Smooth muscle cell (in vitro differentiated cells): ENCODE data around the gene ANP32A. TPM values are rescaled to one million over a fixed set of nuclear protein-coding genes. Genes with fewer than 3 reads are reported as not detected.

Experiments
- DNase-seq: peaks from one replicate; lab custom pipeline; 2025; ENCODE audit not compliant: unreplicated experiment; lab: John Stamatoyannopoulos, UW
- H2AFZ ChIP-seq: fragments of 200-600 bp; sonication (generic); 2 replicates; pipeline ENCODE4 v1.6.0; 2016; ENCODE audit warnings: antibody characterized with exemption, low read depth, mild to moderate bottlenecking
- H3F3A ChIP-seq: fragments of 200-600 bp; sonication (generic); 2 replicates; pipeline ENCODE4 v1.6.0; 2017; ENCODE audit warnings: antibody characterized with exemption, low read depth
- H3K27ac ChIP-seq: fragments of 200-600 bp; sonication (generic); 2 replicates; pipeline ENCODE4 v1.5.1; 2016; ENCODE audit warnings: low read depth, mild to moderate bottlenecking
- H3K27me3 ChIP-seq: fragments of 200-600 bp; sonication (generic); 2 replicates; pipeline ENCODE4 v1.6.1; 2016; ENCODE audit warnings: low read depth, mild to moderate bottlenecking
- H3K36me3 ChIP-seq: fragments of 200-600 bp; sonication (generic); 2 replicates; pipeline ENCODE4 v1.5.1; 2016; ENCODE audit warnings: low read depth
- H3K4me1 ChIP-seq: fragments of 200-600 bp; sonication (generic); 2 replicates; pipeline ENCODE4 v1.5.1; 2016; ENCODE audit warnings: low read depth
- H3K4me2 ChIP-seq: fragments of 200-600 bp; sonication (generic); 2 replicates; pipeline ENCODE4 v1.6.0; 2016; ENCODE audit warnings: mild to moderate bottlenecking
- H3K4me3 ChIP-seq: fragments of 200-600 bp; sonication (generic); 2 replicates; pipeline ENCODE4 v1.5.1; 2016; ENCODE audit warnings: mild to moderate bottlenecking
- H3K79me2 ChIP-seq: fragments of 200-600 bp; sonication (generic); 2 replicates; pipeline ENCODE4 v1.6.0; 2016; ENCODE audit warnings: low read depth, mild to moderate bottlenecking
- H3K9ac ChIP-seq: fragments of 200-600 bp; sonication (generic); 2 replicates; pipeline ENCODE4 v1.6.0; 2016; ENCODE audit warnings: low read depth
- H3K9me3 ChIP-seq: fragments of 200-600 bp; sonication (generic); replicated peaks from 2 replicates; pipeline ENCODE4 v1.5.1; 2016; ENCODE audit warnings: low read depth
- H4K20me1 ChIP-seq: fragments of 200-600 bp; sonication (generic); 2 replicates; pipeline ENCODE4 v1.6.0; 2016; ENCODE audit warnings: low read depth
- WGBS: methylation state at CpG from one replicate; pipeline ENCODE4 v1.1.7; 2016; ENCODE audit warnings: low lambda C conversion rate; 5-methylcytosine and 5-hydroxymethylcytosine counted together
- polyA plus RNA-seq: library from polyadenylated mRNA; unstranded; fragments of >200 nt; fragmentation: Nextera tagmentation; extraction: Ambion mirVana; gene quantifications from 2 replicates; pipeline ENCODE4 v1.2.1, GENCODE V29; 2016
- total RNA-seq: library from RNA; depleted of rRNA; stranded (reverse); fragments of >200 nt; gene quantifications from 2 replicates; pipeline ENCODE4 v1.2.3, GENCODE V29; 2014
- TF ChIP-seq, protein P1 (sequence below): fragments of 200-600 bp; sonication (generic); IDR thresholded peaks from 2 replicates; pipeline ENCODE4 v1.5.1; 2017; ENCODE audit warnings: borderline replicate concordance, mild to moderate bottlenecking, antibody characterized with exemption; ENCODE audit not compliant: insufficient read depth, poor library complexity, severe bottlenecking

The ANP32A gene
- total and polyA plus RNA-seq, 2 experiments from 2014 or later = 63.1 to 93.7 TPM

DNA sequence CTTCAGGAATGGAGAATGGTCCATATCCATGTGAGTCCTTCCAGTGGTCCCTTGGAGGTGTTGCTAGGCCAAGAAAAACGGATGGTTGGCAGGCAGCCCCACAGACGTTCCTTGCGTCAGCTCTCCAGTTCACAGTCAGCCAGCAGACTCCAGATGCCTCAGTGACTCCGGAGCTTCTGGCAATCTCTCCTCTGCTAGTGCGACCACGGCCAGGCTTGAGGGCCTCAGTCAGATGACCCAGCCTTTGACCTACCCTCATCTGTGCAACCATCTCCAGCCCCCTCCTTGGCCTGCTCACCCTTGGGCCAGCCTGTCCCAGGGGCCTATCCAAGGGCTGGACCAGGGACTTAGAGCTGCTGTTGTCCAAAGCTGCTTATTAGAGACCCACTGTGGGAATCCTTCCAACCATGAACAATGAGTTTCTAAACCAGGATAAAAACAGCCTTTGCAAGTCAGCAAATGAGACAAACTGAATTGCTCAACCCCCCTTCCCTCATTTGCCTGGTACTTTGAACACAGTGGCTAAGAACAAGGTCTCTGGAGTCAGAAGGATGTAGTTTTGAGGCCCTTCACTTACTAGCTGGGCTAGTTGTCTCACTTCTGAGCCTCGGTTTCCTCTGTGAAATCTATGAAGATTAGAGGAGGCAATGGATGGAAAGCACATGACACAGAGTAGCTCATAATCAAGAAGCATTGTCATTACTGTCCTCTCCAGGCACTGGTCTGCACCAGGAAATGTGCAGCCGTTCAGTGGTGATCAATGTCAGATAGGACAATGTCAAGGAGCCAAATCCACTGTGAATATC lies 44.8 kb downstream of the ANP32A start:
- H3K27me3 ChIP-seq = no peaks in the 10 kb centered on the region
- H3K4me2 ChIP-seq = no peak overlapping the region
- DNase-seq = no peak
- H3K4me3 ChIP-seq = no peak overlapping the region
- H3K79me2 ChIP-seq = no peaks in the 10 kb centered on the region
- H3K27ac ChIP-seq = no peak overlapping the region
- TF ChIP-seq, protein P1, sequence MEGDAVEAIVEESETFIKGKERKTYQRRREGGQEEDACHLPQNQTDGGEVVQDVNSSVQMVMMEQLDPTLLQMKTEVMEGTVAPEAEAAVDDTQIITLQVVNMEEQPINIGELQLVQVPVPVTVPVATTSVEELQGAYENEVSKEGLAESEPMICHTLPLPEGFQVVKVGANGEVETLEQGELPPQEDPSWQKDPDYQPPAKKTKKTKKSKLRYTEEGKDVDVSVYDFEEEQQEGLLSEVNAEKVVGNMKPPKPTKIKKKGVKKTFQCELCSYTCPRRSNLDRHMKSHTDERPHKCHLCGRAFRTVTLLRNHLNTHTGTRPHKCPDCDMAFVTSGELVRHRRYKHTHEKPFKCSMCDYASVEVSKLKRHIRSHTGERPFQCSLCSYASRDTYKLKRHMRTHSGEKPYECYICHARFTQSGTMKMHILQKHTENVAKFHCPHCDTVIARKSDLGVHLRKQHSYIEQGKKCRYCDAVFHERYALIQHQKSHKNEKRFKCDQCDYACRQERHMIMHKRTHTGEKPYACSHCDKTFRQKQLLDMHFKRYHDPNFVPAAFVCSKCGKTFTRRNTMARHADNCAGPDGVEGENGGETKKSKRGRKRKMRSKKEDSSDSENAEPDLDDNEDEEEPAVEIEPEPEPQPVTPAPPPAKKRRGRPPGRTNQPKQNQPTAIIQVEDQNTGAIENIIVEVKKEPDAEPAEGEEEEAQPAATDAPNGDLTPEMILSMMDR = no peak
- no peak overlapping the region for H2AFZ ChIP-seq
- H3K9ac ChIP-seq = no peak overlapping the region
- no peaks in the 10 kb centered on the region for H3K4me1 ChIP-seq
- H4K20me1 ChIP-seq = peaks cover 7% of the 10 kb centered on the region
- H3F3A ChIP-seq = peaks cover 3% of the 10 kb centered on the region
- peaks cover 4% of the 10 kb centered on the region for H3K36me3 ChIP-seq
- H3K9me3 ChIP-seq = no peaks in the 10 kb centered on the region
- WGBS = 91% methylated on average over 8 of the region's 8 CpGs

GRCh38 chr15:68775236-68775577 lies 45.5 kb downstream of the ANP32A start:
- no peak overlapping the region for H3K27ac ChIP-seq
- no peaks in the 10 kb centered on the region for H3K4me1 ChIP-seq
- H3K79me2 ChIP-seq = no peaks in the 10 kb centered on the region
- H3K4me3 ChIP-seq = no peak overlapping the region
- peaks cover 2% of the 10 kb centered on the region for H4K20me1 ChIP-seq
- H2AFZ ChIP-seq = no peak overlapping the region
- 93% methylated on average over 3 of the region's 3 CpGs for WGBS
- H3K36me3 ChIP-seq = peaks cover 4% of the 10 kb centered on the region
- no peak for DNase-seq
- TF ChIP-seq, protein P1 = no peak
- no peaks in the 10 kb centered on the region for H3K9me3 ChIP-seq
- H3K27me3 ChIP-seq = no peaks in the 10 kb centered on the region
- H3K9ac ChIP-seq = no peak overlapping the region
- peaks cover 3% of the 10 kb centered on the region for H3F3A ChIP-seq
- H3K4me2 ChIP-seq = no peak overlapping the region

GRCh38 chr15:68774521-68775235 lies 46.0 kb downstream of the ANP32A start:
- Histone ChIP-seq H2AFZ (no peak overlapping the region), H3K36me3 (peaks cover 4% of the 10 kb centered on the region), H3K4me3 (no peak overlapping the region), H3K27ac (no peak overlapping the region), H3K4me1 (no peaks in the 10 kb centered on the region), H4K20me1 (no peaks in the 10 kb centered on the region), H3K9me3 (no peaks in the 10 kb centered on the region), H3K27me3 (no peaks in the 10 kb centered on the region), H3F3A (peaks cover 3% of the 10 kb centered on the region), H3K79me2 (no peaks in the 10 kb centered on the region), H3K4me2 (no peak overlapping the region), H3K9ac (no peak overlapping the region)
- TF ChIP-seq, protein P1 = no peak
- WGBS = 96% methylated on average over 3 of the region's 3 CpGs
- DNase-seq = no peak
